HG02588 (cell line): ENCODE results near the gene PET100.
A peak's percentile ranks its signal among the peaks of the same experiment; 100 is the strongest.
"Not testable (repeated sequence)": the region's sequence is repeated elsewhere in the genome, so short reads cannot be mapped to it uniquely, and the experiment has no call there.

Experiments
- ATAC-seq: cut with Tn5 transposase; IDR thresholded peaks from one replicate; pipeline ENCODE4 v1.9.1; 2021; ENCODE audit warnings: mild to moderate bottlenecking, moderate library complexity; ENCODE audit not compliant: unreplicated experiment

Gene PET100

GRCh38 chr19:7632340-7633203, 3.0 kb downstream of the PET100 start:
- no peak for ATAC-seq

DNA sequence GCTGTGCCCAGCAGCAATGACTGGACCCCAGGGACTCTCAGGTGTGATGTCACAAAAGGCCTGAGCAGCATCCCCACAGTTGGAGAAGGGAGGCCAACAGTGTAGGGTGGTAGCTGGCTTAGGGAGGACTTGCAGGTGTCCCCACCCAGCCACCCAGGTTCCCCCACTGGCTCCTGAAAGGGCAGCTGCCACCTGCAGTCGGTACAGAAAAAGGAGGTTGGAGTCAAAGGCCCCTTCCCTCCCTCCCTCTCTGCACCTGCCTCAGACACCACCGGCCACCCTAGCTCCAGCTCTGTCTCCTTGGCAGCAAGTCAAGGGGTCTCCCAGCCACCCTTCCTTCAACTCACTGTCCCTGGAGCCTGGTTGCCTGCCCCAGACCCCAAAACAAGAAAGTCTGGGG, 4.1 kb downstream of the PET100 start, which contains the start of gene PCP2:
Gene PCP2 (minus strand): TSS at position 22 of the 400 bp plus-strand sequence. CDS start 262 bp downstream, outside the sequence.
- no peak for ATAC-seq

DNA sequence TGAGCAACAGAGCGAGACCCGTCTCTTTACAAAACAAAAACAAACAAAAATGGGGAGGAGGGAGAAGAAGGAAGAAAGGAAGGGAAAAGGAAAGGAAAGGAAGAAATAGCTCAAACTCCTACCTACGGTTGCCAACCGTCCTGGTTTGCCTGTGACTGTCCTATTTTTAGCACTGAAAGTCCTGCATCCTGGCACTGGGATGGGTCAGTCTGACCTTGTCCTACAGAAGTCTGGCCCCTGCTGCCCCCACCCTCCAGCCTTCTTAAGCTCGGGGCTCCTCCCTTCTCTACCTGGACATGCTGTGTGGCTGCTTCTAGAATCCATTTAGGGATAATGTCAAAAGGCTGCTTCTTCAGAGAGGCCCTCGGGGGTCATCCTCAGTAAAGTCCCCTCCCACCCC, 6.1 kb downstream of the PET100 start:
- ATAC-seq, result no peak

GRCh38 chr19:7636317-7636690, 6.7 kb downstream of the PET100 start:
- no peak for ATAC-seq

DNA sequence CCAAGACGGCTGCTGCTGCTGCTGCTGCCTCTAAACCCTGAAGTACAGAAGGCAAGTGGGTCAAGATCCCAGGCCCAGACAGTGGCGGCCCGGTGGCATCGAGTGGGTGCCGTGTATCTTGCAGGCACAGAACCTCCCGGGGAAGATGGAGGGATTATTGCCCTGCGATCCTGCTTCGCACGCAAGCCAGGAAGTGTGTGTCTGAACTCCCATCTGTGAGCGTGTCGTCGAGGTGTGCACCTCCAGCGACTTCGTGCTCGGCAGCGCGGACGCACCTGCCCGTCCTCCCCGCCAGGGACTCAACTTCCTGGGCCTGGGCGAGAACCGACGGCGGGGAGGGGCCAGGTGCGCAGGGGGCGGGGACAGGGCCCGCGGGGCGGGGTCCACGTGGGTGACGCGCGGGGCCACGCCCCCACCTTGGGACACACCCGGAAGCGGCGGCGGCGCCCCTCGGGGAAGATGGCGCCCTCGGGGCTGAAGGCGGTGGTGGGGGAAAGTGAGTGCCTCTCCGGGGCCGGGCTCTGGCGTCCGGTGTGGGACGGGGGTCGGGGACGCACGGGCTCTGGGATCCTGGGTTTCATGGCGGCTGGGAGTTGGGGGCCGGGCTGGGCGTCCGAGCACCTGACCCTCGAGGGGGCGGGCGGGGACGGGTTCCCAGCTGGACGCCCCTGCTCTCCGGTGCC, 7.2 kb downstream of the PET100 start, which contains the start of gene STXBP2:
Gene STXBP2 (plus strand): TSS at position 420 of the 683 bp plus-strand sequence. CDS start 40 bp downstream, at position 460.
- peak; percentile 64 for ATAC-seq

GRCh38 chr19:7637374-7638256, 8.0 kb downstream of the PET100 start:
- ATAC-seq, result peak; percentile 6

DNA sequence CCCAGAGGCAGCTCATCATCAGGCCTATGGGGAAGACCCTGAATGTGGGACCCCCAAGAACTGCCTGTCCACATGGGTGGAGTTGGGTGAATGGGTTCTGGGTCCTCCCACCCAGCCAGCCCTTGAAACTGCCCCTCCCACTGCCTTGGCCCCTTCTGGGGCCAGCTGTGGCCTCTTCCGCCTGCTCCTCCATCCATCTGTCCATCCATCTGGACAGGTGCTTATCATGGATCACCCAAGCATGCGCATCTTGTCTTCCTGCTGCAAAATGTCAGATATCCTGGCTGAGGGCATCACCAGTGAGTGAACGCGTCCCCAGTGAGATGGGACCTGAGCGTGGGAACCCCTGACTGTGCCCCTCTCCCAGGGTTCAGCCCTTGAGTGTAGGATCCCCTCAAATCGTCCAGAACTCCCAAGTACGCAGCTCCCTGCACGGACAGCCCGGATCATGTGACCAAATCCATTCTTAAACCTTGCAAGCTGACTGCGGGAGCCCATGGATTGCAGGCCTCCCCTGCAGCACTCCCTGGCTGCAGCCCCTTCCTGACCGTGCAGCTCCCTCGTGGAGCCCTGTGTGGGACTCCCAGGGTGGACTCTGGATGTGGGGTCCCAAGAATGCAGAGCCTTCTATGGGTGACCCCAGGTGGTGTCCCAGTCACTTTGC, 9.3 kb downstream of the PET100 start:
- no peak for ATAC-seq

- no peak for ATAC-seq
These were observed 10.3 kb downstream of the PET100 start for GRCh38 chr19:7639863-7640348.

- no peak for ATAC-seq
These were observed 11.2 kb downstream of the PET100 start for GRCh38 chr19:7640803-7641202.

GRCh38 chr19:7641290-7642276, 12.0 kb downstream of the PET100 start:
- ATAC-seq, result no peak

- ATAC-seq, result no peak
These were observed 12.9 kb downstream of the PET100 start for GRCh38 chr19:7642295-7643030.

DNA sequence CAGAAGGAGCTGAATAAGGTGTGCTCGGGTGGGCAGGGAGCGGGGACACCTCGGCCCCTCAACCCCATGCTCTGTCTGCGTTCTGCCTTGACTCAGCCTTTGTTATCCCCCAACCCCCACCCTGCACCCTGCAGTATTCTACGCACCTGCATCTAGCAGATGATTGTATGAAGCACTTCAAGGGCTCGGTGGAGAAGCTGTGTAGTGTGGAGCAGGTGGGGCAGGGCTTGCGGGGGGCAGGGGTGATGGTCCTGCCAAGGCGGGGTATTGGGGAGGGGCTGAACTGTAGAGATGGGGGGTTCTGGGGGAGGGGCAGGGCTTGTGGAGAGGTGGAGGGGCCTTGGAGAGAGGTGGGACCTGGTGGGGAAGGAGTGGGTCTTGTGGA, 13.4 kb downstream of the PET100 start:
- no peak for ATAC-seq

DNA sequence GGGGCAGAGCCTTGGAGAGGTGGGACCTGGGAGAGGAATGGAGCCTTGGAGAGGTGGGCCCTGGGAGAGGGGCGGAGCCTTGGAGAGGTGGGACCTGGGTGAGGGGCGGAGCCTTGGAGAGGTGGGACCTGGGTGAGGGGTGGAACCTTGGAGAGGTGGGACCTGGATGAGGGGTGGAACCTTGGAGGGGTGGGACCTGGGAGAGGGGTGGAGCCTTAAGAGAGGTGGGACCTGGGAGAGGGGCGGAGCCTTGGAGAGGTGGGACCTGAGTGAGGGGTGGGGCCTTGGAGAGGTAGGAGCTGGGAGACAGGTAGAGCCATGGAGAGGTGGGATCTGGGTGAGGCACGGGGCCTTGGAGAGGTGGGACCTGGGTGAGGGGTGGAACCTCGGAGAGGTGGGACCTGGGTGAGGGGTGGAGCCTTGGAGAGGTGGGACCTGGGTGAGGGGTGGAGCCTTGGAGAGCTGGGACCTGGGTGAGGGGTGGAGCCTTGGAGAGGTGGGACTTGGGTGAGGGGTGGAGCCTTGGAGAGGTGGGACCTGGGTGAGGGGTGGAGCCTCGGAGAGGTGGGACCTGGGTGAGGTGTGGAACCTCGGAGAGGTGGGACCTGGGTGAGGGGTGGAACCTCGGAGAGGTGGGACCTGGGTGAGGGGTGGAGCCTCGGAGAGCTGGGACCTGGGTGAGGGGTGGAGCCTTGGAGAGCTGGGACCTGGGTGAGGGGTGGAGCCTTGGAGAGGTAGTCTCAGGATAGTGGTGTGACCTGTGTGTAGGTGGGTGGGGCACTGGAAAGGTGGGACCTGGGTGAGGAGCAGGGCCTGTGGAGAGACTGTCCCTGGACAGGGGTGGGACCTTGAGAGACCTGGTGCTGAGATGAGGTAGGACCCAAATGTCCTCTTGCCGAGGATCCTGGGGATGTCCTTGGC, 14.3 kb downstream of the PET100 start:
- not testable (repeated sequence) for ATAC-seq

DNA sequence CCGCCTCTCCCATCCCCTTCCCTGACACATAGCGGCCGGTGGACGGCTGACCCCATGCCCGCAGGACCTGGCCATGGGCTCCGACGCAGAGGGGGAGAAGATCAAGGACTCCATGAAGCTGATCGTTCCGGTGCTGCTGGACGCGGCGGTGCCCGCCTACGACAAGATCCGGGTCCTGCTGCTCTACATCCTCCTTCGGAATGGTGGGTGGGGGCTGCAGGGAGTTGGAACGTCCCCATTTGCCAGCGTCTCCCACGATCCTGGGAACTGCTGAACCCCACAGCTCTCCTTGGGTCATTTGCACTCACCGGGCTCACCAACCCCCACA, 14.9 kb downstream of the PET100 start:
- ATAC-seq, result no peak

GRCh38 chr19:7645163-7645562, 15.6 kb downstream of the PET100 start:
- ATAC-seq, result no peak

DNA sequence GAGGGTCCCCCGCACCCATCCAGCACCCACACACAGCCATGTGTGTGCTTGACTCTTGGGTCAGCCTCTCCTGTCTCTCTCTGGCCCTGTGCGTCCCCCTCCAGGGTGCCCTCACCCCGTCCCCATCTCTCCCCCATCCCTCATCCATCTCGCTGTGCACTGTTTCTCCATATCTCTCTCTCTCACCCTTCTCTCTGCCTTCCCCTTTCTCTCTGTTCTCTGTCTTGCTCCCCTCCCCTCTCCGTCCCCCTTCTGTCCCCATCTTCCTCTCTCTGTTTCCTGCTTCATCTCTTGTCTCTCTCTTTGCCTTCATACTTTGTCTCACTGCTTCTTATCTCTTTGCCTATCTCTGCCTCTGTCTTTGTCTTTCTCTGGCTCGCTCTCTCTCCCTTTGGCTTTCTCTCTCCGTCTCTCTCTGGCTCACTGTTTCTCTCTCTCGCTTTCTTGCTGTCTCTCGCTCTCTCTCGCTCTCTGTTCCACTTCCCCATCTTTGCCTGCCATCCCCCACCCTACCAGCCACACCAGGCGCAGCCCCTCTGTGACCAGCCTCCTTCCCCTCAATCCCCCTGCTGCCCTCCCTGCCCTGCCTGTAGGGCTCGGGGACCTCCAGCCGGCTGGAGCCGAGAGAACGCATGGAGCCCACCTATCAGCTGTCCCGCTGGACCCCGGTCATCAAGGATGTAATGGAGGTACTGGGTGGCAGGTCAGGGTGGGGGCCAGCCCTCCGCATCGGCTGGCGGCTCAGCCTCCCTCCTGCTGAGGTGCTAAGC, 16.2 kb downstream of the PET100 start:
- ATAC-seq, result no peak

DNA sequence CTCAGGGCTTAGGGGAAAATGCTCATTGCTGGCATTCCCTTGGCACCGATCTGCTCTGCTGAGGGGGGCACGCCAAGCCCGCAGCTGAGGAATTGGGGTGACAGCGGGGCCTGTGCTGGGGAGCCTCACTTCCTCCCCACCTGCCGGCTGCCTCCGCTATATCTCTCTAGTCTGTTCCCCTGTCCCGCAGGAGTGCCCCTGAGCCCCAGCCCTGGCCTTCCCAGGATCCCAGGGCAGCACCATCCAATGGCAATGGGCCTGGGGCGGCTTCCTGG, 16.8 kb downstream of the PET100 start:
- no peak for ATAC-seq
